PFSK-1 (cell line): ENCODE results near the gene BIRC7.
A peak's percentile ranks its signal among the peaks of the same experiment; 100 is the strongest.

ENCODE experiments used
- FOXP2 ChIP-seq: optimal IDR thresholded peaks from 2 replicates; pipeline ENCODE3; 2011; ENCODE audit warnings: borderline replicate concordance, control low read depth, inconsistent platforms; ENCODE audit not compliant: insufficient read depth; ENCODE audit errors: extremely low read length, extremely low read depth
- POLR2AphosphoS5 ChIP-seq: IDR thresholded peaks from 2 replicates; pipeline ENCODE4 v1.6.1; 2012; ENCODE audit warnings: low read depth, mild to moderate bottlenecking, control low read depth, low read length, moderate library complexity
- SIN3A ChIP-seq: IDR thresholded peaks from 2 replicates; pipeline ENCODE4 v1.6.1; 2012; ENCODE audit warnings: mild to moderate bottlenecking, low read length, moderate library complexity, borderline replicate concordance; ENCODE audit not compliant: insufficient read depth
- TAF1 ChIP-seq: IDR thresholded peaks from 2 replicates; pipeline ENCODE4 v1.6.1; 2012; ENCODE audit warnings: low read length, control low read depth, borderline replicate concordance; ENCODE audit not compliant: insufficient read depth
- TF ChIP-seq, protein P1 (sequence below), 2 experiments: IDR thresholded peaks; 2 replicates each; pipeline versions ENCODE4 v1.6.1 to v1.8.0; 2011 to 2012; ENCODE audit warnings: low read depth in 2 of 2, low read length in 2 of 2, control low read depth in 1 of 2, inconsistent platforms in 1 of 2, mild to moderate bottlenecking in 1 of 2, moderate library complexity in 1 of 2; ENCODE audit not compliant: insufficient read depth in 1 of 2

Gene BIRC7

DNA sequence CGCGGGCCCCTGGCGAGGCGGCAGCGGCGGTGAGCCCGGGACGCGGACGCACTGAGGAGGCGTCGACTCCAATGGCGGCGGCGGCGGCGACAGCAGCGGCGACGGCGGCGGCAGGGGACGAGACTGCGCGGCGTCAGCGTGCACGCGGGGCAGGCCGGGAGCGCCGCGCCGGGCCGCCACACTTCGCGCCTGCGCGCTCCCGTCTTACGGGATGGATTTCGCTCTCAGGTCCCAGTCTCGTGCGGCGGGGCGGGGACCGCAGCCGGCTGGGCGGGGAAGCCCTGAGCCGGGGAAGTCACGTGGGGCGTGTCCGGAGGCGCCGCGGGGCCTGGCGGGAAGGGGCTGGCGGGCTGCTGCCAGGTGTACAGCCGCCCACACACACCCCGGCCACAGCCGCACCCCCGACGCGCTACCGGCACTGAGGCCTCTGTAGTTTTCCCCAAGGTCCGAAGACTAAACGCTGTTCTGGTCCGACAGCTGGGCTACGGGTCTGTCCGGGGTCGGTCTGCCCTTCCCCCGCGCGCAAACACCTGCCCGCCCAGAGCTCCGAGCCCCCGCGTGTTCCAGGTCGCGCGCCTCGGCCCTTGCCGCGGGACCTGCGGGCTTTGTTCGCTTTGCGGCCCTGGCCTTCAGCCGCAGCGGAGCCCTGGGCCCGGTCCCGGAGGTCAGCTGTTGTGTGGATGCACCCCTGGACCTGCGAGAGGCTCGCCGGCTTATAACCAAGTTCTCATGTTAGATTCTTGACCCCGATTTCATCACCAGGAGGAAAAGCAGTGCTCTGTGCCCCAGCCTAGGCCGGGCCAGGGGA lies 19.5 kb upstream of the BIRC7 start, which contains the start of gene YTHDF1:
Gene YTHDF1 (minus strand): TSS at position 91 of the 808 bp plus-strand sequence. CDS start 239 bp downstream, outside the sequence.
- TF ChIP-seq SIN3A: no peak
- peak; percentile 70 for TF ChIP-seq POLR2AphosphoS5
- TF ChIP-seq TAF1: 0 out of 2 replicates have a peak, but pooled peaks have one; percentile 35
- TF ChIP-seq, protein P1, sequence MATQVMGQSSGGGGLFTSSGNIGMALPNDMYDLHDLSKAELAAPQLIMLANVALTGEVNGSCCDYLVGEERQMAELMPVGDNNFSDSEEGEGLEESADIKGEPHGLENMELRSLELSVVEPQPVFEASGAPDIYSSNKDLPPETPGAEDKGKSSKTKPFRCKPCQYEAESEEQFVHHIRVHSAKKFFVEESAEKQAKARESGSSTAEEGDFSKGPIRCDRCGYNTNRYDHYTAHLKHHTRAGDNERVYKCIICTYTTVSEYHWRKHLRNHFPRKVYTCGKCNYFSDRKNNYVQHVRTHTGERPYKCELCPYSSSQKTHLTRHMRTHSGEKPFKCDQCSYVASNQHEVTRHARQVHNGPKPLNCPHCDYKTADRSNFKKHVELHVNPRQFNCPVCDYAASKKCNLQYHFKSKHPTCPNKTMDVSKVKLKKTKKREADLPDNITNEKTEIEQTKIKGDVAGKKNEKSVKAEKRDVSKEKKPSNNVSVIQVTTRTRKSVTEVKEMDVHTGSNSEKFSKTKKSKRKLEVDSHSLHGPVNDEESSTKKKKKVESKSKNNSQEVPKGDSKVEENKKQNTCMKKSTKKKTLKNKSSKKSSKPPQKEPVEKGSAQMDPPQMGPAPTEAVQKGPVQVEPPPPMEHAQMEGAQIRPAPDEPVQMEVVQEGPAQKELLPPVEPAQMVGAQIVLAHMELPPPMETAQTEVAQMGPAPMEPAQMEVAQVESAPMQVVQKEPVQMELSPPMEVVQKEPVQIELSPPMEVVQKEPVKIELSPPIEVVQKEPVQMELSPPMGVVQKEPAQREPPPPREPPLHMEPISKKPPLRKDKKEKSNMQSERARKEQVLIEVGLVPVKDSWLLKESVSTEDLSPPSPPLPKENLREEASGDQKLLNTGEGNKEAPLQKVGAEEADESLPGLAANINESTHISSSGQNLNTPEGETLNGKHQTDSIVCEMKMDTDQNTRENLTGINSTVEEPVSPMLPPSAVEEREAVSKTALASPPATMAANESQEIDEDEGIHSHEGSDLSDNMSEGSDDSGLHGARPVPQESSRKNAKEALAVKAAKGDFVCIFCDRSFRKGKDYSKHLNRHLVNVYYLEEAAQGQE (IDR thresholded peaks at IDR 0.05; ENCODE audit: insufficient read depth in 1 of 2, low read depth in 2 of 2, low read length in 2 of 2): peak in 1 of 2 experiments; percentile 25; a peak in 1 of 4 replicates
- TF ChIP-seq FOXP2: peak; percentile 82

DNA sequence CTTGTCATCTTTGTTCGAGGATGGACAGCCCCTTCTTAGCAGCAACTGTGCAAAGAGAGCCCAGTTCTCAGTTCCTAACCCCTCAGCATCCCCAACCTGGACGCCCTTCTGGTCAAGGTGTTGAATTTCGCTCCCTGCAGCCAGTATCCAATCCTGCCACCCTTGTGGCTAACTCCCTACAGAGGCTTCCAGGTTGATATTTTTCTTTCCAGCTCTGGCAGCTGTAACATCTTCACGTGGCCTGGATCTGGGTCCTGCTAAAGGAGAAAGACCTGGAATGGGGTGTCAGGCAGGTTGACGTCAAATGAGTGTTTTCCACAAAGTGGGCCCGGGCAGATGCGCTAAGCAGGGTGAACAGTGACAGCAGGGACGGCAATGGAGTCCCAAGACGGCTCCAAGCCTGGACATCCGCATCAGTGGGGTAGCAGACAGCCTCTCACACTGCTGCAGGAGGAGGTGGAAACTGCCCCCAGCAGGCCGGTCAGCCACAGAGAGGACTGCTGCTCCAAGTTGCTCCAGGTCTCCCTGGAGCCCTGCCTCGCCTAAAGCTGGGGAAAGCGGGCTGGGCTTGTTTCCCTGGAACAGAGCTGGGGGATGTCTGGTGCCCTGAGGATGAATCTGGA lies 18.7 kb upstream of the BIRC7 start:
- no peak for TF ChIP-seq FOXP2
- TF ChIP-seq, protein P1 (IDR thresholded peaks at IDR 0.05; ENCODE audit: insufficient read depth in 1 of 2, low read depth in 2 of 2, low read length in 2 of 2): no peak
- TF ChIP-seq POLR2AphosphoS5: no peak
- TF ChIP-seq TAF1: no peak
- no peak for TF ChIP-seq SIN3A

DNA sequence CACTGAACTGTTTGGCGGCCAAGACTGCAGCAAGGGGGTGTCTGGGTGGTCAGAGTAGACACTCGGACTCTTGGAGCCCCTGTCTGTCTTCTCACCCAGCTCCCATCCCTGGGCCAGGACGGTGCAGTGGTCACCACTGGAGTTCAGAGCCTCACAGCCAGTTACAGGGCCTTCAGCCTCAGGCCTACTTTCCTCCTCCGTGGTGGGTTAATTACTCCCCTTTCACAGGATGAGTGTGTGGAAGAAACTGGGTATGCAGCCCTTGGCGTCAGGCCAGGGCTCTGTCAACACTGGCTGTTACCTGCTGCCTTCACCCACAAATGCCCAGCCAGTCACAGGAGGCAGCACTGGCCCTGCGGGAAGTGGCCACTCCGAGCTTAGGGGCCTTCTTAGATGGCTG lies 18.0 kb upstream of the BIRC7 start:
- TF ChIP-seq, protein P1 (IDR thresholded peaks at IDR 0.05; ENCODE audit: insufficient read depth in 1 of 2, low read depth in 2 of 2, low read length in 2 of 2): no peak
- TF ChIP-seq TAF1: no peak
- no peak for TF ChIP-seq POLR2AphosphoS5
- no peak for TF ChIP-seq SIN3A
- TF ChIP-seq FOXP2: no peak

DNA sequence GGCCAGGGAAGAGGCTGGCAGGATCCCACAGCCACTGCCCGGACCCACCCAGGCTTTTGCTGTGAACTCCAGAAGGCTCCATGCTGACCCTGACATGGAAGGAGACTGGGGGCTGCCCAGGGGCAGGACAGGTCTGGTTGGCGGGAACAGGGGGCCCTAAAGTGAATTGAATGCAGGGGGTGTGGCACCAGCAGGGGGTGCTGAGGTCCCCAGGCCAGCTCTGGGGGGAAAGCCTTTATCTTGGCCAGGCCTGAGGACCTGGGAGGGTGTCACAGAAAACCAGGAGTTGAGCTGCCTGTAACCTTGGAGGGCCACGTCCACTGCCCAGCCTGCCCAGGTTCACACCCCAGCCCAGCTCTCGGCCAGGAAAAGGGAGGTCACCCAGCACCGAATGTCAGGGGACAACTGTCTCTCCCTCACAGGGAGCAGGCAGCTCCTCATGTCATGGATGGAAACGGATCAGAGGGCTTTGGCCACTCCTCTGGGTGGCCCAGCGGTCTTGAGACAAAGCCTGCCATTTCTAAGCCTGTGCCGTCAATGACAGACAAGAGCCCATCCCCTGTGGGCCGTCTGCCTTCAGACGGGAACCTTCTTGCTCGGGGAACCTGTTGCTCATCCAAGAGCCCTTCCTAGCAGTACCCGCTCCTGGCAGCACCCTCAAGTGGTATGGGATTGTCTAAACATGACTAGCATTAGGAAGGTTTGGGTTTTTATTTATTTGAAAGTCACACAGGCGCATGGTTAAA lies 16.8 kb upstream of the BIRC7 start:
- TF ChIP-seq POLR2AphosphoS5 (no peak), SIN3A (no peak), TAF1 (no peak), FOXP2 (no peak)
- TF ChIP-seq, protein P1 (IDR thresholded peaks at IDR 0.05; ENCODE audit: insufficient read depth in 1 of 2, low read depth in 2 of 2, low read length in 2 of 2): no peak
